Activated CD8-positive, alpha-beta memory T cell treated with anti-CD3 and anti-CD28 coated beads, Interleukin-2, amount 10 ng/mL, durations not matched to agents 7 days and 5 days (primary cell): Measurements from ENCODE around the gene DCANP1. TPM values are rescaled to one million over a fixed set of nuclear protein-coding genes. Genes with fewer than 3 reads are reported as not detected.

Experiments
- ATAC-seq: fragments of 150-1000 bp; cut with Tn5 transposase; one replicate; pipeline ENCODE4 v1.10.0; 2021; ENCODE audit warnings: moderate library complexity
- CTCF ChIA-PET: fragments of 350-600 bp; sonication (Branson Sonifier 250); formaldehyde crosslinking; loops from one replicate; lab custom pipeline; 2021; ENCODE audit warnings: antibody characterized with exemption; lab: Charles Lee
- DNase-seq: peaks from one replicate; pipeline ENCODE4 v3.0.0-alpha.2; 2020
- H3K27ac Mint-ChIP-seq: one replicate; pipeline ENCODE4 v1.8.0; 2021; ENCODE audit warnings: mild to moderate bottlenecking, mixed read lengths
- H3K27me3 Mint-ChIP-seq: one replicate; pipeline ENCODE4 v1.8.0; 2021; ENCODE audit warnings: mixed read lengths
- H3K36me3 Mint-ChIP-seq: one replicate; pipeline ENCODE4 v1.8.0; 2021; ENCODE audit warnings: mild to moderate bottlenecking, mixed read lengths
- H3K4me1 Mint-ChIP-seq: one replicate; pipeline ENCODE4 v1.8.0; 2021; ENCODE audit warnings: mixed read lengths
- H3K4me3 Mint-ChIP-seq: one replicate; pipeline ENCODE4 v1.8.0; 2021; ENCODE audit warnings: mild to moderate bottlenecking, moderate library complexity, mixed read lengths
- H3K9me3 Mint-ChIP-seq: one replicate; pipeline ENCODE4 v1.8.0; 2022; ENCODE audit warnings: low read depth, mixed read lengths
- total RNA-seq, 2 experiments: library from RNA; stranded (reverse); gene quantifications; one replicate each; pipeline ENCODE4 v1.2.3, GENCODE V29; 2021

Gene DCANP1
- total RNA-seq, 2 experiments from 2014 or later, result not detected

DNA sequence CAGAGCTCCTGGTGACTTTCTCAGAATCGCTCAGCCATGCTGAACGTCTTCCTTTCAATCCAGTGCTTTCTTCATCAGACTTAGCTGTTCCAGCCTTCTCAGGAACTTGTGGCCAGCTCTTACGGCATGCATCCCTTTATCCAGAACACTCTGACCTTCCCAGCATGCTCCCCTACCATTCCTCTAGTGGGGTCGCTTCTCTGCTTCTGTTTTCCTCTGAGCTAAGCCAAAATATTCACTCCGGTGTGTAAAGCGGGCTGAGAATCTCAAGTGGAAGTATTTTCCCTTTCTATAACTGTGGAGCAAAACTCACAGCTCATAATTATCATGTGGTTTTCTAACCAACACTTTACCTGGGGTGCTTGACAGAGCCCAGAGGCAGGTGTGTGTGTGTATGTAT, 6.2 kb downstream of the DCANP1 start:
- H3K4me3 Mint-ChIP-seq, result no peak overlapping the region
- H3K27me3 Mint-ChIP-seq, result peaks cover 5% of the 10 kb centered on the region
- no peaks in the 10 kb centered on the region for H3K4me1 Mint-ChIP-seq
- DNase-seq (peak; percentile 25), ATAC-seq (no peak)
- no peaks in the 10 kb centered on the region for H3K36me3 Mint-ChIP-seq
- CTCF ChIA-PET, result interaction anchor here (1.4 to 3.3 kb wide), 2 partner anchors 16 to 20 kb away, joined by 4 to 13 read pairs; no protein-coding TSS in a partner anchor
- no peaks in the 10 kb centered on the region for H3K9me3 Mint-ChIP-seq
- no peak overlapping the region for H3K27ac Mint-ChIP-seq

GRCh38 chr5:135439231-135440205, 7.6 kb downstream of the DCANP1 start:
- Mint-ChIP-seq H3K27ac (no peak overlapping the region), H3K9me3 (no peaks in the 10 kb centered on the region), H3K27me3 (peaks cover 9% of the 10 kb centered on the region), H3K36me3 (no peaks in the 10 kb centered on the region), H3K4me3 (no peak overlapping the region), H3K4me1 (no peaks in the 10 kb centered on the region)
- ATAC-seq (no peak), DNase-seq (peak; percentile 34)
- CTCF ChIA-PET, result interaction anchor here (0.7 to 3.3 kb wide), 6 partner anchors 11 to 127 kb away, joined by 3 to 13 read pairs (median 4); no protein-coding TSS in a partner anchor

GRCh38 chr5:135438636-135439221, 8.4 kb downstream of the DCANP1 start:
- Mint-ChIP-seq H3K9me3 (no peaks in the 10 kb centered on the region), H3K27ac (no peak overlapping the region), H3K36me3 (no peaks in the 10 kb centered on the region), H3K27me3 (peaks cover 12% of the 10 kb centered on the region), H3K4me1 (no peaks in the 10 kb centered on the region), H3K4me3 (no peak overlapping the region)
- CTCF ChIA-PET, result interaction anchor here (0.6 to 3.3 kb wide), 5 partner anchors 13 to 191 kb away, joined by 3 to 13 read pairs (median 5); no protein-coding TSS in a partner anchor
- DNase-seq, result peak; percentile 35
- ATAC-seq, result no peak

- Mint-ChIP-seq H3K27me3 (peaks cover 14% of the 10 kb centered on the region), H3K36me3 (no peaks in the 10 kb centered on the region), H3K27ac (no peak overlapping the region), H3K4me1 (no peaks in the 10 kb centered on the region), H3K4me3 (no peak overlapping the region), H3K9me3 (no peaks in the 10 kb centered on the region)
- DNase-seq, result peak; percentile 36
- no peak for ATAC-seq
- CTCF ChIA-PET, result interaction anchor here (0.6 to 2.7 kb wide), 3 partner anchors 12 to 192 kb away, joined by 5 to 7 read pairs (median 5); no protein-coding TSS in a partner anchor
These were observed 9.2 kb downstream of the DCANP1 start for GRCh38 chr5:135437796-135438560.

GRCh38 chr5:135437422-135437795, 9.7 kb downstream of the DCANP1 start:
- DNase-seq (peak; percentile 19), ATAC-seq (no peak)
- Mint-ChIP-seq H3K4me3 (no peak overlapping the region), H3K27me3 (peaks cover 14% of the 10 kb centered on the region), H3K9me3 (no peaks in the 10 kb centered on the region), H3K4me1 (no peaks in the 10 kb centered on the region), H3K27ac (no peak overlapping the region), H3K36me3 (no peaks in the 10 kb centered on the region)
- CTCF ChIA-PET, result interaction anchor here (2.7 kb wide), 1 partner anchor 129 kb away, joined by 7 read pairs; no protein-coding TSS in a partner anchor

DNA sequence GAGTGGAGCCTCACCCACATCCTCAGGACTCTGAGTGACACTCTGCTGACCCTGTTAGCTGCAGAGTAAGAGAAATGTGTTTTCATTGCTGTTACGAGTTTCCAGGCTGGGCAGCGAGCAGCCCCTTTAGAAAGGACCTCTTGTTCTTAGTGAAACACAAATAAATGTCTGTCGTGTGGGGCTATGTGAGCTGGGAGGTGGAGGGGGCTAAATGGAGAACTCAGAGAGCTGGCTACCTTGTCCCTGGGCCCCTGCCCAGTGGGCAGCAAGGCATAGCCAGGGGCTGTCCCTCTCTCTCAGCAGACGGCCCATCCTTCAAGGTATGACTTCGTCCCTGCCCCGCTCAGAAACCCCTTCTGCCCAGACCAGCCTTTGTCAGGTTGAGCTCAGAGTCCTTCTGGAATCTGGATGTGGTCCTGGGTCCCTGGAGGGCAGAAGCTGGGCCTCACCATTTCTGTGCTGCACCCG, 10.2 kb downstream of the DCANP1 start:
- ATAC-seq (no peak), DNase-seq (peak; percentile 25)
- Mint-ChIP-seq H3K4me3 (no peak overlapping the region), H3K9me3 (no peaks in the 10 kb centered on the region), H3K27ac (no peak overlapping the region), H3K4me1 (no peaks in the 10 kb centered on the region), H3K36me3 (no peaks in the 10 kb centered on the region), H3K27me3 (peaks cover 14% of the 10 kb centered on the region)
- CTCF ChIA-PET, result interaction anchor here (2.0 to 2.9 kb wide), 2 partner anchors 11 to 21 kb away, joined by 6 to 10 read pairs; no protein-coding TSS in a partner anchor

- ATAC-seq (no peak), DNase-seq (no peak)
- peaks cover 17% of the 10 kb centered on the region for H3K27me3 Mint-ChIP-seq
- no peaks in the 10 kb centered on the region for H3K4me1 Mint-ChIP-seq
- H3K9me3 Mint-ChIP-seq, result no peaks in the 10 kb centered on the region
- H3K27ac Mint-ChIP-seq, result no peak overlapping the region
- CTCF ChIA-PET, result interaction anchor here (2.0 to 2.9 kb wide), 2 partner anchors 10 to 22 kb away, joined by 6 to 10 read pairs; no protein-coding TSS in a partner anchor
- no peak overlapping the region for H3K4me3 Mint-ChIP-seq
- no peaks in the 10 kb centered on the region for H3K36me3 Mint-ChIP-seq
These were observed 11.4 kb downstream of the DCANP1 start for GRCh38 chr5:135435467-135436330.

DNA sequence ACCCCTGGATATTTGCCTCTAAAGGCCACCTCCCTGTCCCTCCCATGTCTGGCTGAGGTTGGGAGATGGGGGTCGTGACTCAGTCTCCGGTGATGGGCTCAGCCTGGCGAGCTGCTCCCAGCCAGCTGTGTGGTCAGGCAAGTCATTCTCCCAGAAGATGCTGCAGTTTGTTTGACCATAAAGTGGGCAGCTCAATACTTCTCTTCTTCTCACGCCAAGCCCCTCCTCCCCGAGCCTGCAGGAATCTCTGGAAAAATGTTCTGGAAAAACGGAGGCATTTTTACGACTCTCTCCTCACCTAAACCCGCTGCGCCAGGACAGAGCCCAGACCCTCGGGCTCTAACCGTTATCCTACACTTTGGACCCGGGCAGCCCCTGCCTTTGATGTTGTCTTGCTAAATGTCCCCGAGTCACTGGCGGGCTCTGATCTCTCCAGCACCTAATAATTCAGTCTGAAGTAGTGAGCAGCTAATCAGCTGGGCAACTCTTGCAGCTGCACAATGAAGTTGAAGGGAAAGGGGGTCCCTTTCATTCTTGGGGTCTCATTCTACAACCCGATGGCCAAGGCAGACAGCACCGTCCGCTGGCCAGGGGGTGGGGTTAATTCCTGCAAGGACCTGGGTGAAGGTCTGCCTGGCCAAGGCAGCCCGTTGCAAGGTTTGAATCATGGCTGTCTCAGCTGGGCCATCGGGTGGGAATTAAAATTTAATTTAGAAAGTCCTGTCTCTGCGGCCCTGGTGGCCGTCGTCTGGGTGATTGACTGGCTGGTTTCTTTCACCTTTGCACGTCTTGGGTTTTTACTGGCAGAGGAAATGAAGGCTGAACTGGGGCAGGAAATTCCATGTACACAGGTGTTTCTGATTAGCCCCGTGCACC, 12.3 kb downstream of the DCANP1 start:
- CTCF ChIA-PET, result interaction anchor here (2.0 to 2.9 kb wide), 2 partner anchors 9 to 23 kb away, joined by 6 to 10 read pairs; no protein-coding TSS in a partner anchor
- Mint-ChIP-seq H3K4me1 (no peaks in the 10 kb centered on the region), H3K36me3 (no peaks in the 10 kb centered on the region), H3K27me3 (peaks cover 25% of the 10 kb centered on the region), H3K4me3 (no peak overlapping the region), H3K27ac (no peak overlapping the region), H3K9me3 (no peaks in the 10 kb centered on the region)
- ATAC-seq (no peak), DNase-seq (no peak)

DNA sequence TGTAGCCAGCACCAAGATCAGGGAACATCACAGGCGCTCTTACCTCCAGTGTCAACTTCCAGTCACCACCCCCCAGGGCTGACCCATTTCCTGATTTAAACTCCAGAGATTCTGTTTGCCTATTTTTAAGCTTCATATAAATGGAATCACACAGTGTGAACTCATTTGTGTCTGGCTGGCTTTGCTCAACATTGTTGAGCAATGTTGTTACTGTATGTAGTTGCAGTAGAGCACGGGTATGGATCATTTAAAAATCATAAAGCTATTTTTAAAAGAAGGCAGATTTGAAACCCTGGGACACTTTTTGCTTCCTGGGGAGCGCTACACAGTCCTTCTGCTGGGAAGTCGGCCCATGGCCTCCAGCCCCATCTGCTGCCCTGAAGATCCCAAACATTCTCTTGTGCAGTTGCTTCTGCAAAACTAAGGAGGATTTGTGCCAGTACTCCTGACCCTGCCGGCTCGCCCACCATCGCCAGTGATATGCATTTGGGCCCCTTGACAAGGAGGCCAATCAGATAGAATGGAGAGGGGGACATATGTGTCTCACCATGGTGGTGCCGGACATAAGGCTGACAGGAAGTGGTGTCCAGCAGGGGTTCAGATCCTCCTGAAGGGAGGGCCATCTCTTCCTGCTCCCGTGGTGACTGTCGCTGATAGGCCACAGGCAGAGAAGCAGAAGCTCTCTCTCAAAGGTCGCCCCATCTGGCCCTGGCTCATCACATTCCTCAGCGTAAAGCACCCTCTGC, 13.3 kb downstream of the DCANP1 start:
- CTCF ChIA-PET, result interaction anchor here (0.8 to 2.9 kb wide), 3 partner anchors 8 to 23 kb away, joined by 3 to 10 read pairs (median 4); no protein-coding TSS in a partner anchor
- Mint-ChIP-seq H3K4me3 (no peak overlapping the region), H3K4me1 (no peaks in the 10 kb centered on the region), H3K36me3 (no peaks in the 10 kb centered on the region), H3K27me3 (peaks cover 27% of the 10 kb centered on the region), H3K27ac (no peak overlapping the region), H3K9me3 (no peaks in the 10 kb centered on the region)
- DNase-seq (no peak), ATAC-seq (no peak)

DNA sequence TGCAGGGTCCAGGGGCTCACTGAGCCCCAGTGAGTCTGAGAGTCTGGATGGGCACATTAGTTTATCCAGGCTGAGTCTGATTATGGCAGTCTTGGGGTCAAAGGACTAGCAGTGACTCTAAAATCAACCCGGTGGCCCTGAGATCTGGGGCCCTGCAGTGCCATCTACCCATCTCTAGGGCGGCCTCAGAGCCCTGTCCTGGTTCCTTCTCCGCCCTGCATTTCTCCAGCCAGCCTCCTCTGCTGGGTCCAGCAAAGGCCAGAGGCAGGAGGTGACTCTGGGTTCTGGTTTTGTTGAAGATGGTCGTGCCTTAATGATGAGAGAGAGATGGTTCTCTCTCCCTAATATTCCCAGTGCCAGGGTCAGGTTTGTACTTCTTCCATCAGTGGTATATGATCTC, 15.0 kb downstream of the DCANP1 start:
- Mint-ChIP-seq H3K9me3 (no peaks in the 10 kb centered on the region), H3K36me3 (no peaks in the 10 kb centered on the region), H3K27ac (no peak overlapping the region), H3K4me1 (no peaks in the 10 kb centered on the region), H3K4me3 (no peak overlapping the region), H3K27me3 (peaks cover 27% of the 10 kb centered on the region)
- ATAC-seq (no peak), DNase-seq (no peak)
- CTCF ChIA-PET, result no interaction called here

DNA sequence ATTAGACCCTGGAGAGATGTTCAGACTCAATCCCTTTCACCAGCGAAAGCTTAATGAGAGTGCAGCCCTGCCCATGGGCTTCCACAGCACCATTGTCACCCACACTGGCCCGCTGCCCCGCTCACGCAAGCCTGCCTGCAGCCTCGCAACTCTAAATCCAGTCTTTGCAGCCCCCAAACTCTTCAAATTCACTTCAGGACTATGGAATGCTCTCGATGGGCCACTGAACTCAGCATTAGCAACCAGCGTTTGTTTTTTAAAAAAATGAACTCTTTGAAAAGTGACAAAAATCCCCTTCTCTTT, 17.1 kb downstream of the DCANP1 start:
- peaks cover 21% of the 10 kb centered on the region for H3K27me3 Mint-ChIP-seq
- no peak overlapping the region for H3K4me3 Mint-ChIP-seq
- H3K27ac Mint-ChIP-seq, result no peak overlapping the region
- H3K4me1 Mint-ChIP-seq, result peaks cover 12% of the 10 kb centered on the region
- no peak for ATAC-seq
- H3K9me3 Mint-ChIP-seq, result no peaks in the 10 kb centered on the region
- no peak for DNase-seq
- CTCF ChIA-PET, result no interaction called here
- no peaks in the 10 kb centered on the region for H3K36me3 Mint-ChIP-seq
